Retinal pigment epithelial cell (primary cell): ENCODE measurements around the gene WIPF3.

Experiments used
- DNase-seq: peaks from one replicate; pipeline ENCODE4 v3.0.0-alpha.2; 2010; ENCODE audit warnings: low read depth
- H3K4me3 ChIP-seq: 2 replicates; pipeline ENCODE4 v1.5.1; 2011; ENCODE audit warnings: mild to moderate bottlenecking, low read length, control low read depth, moderate library complexity
- CTCF ChIP-seq: conservative IDR thresholded peaks from 2 replicates; pipeline ENCODE4 v1.5.1; 2011; ENCODE audit warnings: low read depth, low read length, control low read depth, inconsistent platforms

Gene WIPF3

DNA sequence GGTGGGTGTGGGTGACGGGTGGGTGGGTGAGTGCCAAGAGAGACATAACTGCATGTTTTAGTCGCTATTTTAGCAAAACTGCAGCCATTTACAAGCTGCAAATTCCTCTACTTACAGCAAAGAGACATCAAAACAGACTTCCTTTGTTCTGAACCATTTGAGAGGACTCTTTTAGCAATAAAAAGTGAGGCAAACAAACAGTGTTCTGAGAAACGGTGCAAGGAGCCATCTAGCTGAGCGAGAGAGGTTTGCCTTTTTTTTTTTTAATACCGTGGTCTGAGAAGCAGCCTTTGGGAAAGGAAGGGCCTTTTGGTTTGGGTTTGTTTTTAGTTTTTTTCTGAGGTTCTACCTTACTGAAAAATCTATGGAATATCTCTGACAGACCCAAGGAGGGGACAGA is 120.4 kb downstream of the WIPF3 start:
- DNase-seq = no peak
- no peak overlapping the region for H3K4me3 ChIP-seq
- no peak for TF ChIP-seq CTCF

- no peak overlapping the region for H3K4me3 ChIP-seq
- DNase-seq = no peak
- TF ChIP-seq CTCF = no peak
Observed at GRCh38 chr7:29929018-29929807, 122.9 kb downstream of the WIPF3 start.

GRCh38 chr7:29935111-29935510 is 128.8 kb downstream of the WIPF3 start:
- TF ChIP-seq CTCF = no peak
- no peak for DNase-seq
- H3K4me3 ChIP-seq = no peak overlapping the region

DNA sequence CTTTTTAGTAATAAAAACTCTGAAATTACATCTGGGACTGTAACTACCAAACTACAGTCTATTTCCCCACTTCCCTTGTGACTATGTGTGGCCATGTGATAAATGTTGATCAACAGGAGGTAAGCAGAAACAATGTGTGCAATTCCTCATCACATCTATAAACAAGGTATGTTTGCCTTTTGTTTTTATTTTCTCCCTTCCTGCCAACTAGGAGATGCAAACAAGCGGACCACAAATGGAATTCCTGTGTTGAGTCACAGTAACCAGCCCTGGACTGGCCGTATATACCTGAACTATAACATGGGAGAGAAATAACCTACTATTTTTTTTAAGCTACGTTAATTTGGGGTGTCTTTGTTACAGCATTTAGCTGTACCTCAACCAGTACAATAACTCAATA is 130.8 kb downstream of the WIPF3 start:
- H3K4me3 ChIP-seq = no peak overlapping the region
- no peak for TF ChIP-seq CTCF
- DNase-seq = no peak

GRCh38 chr7:29940199-29940598 is 133.9 kb downstream of the WIPF3 start:
- no peak for TF ChIP-seq CTCF
- no peak for DNase-seq
- no peak overlapping the region for H3K4me3 ChIP-seq

GRCh38 chr7:29945259-29945809 is 139.0 kb downstream of the WIPF3 start:
- TF ChIP-seq CTCF = no peak
- DNase-seq = no peak
- H3K4me3 ChIP-seq = no peak overlapping the region
